ENCODE data around the gene TSC22D1.
"Not testable (repeated sequence)": the region's sequence is repeated elsewhere in the genome, so short reads cannot be mapped to it uniquely, and the experiment has no call there.

TSC22D1 gene

GRCh38 chr13:44575741-44576350 is at the start of gene TSC22D1:
TSC22D1 (minus strand) TSS chr13:44576330; CDS start chr13:44576074, 256 bp downstream.
- peak; percentile 51 for DNase-seq (ENCODE audit: low spot score)

GRCh38 chr13:44622708-44623107 is 46.6 kb upstream of the TSC22D1 start:
- no peak for DNase-seq (ENCODE audit: low spot score)

- no peak for DNase-seq (ENCODE audit: low spot score)
These were observed 46.1 kb upstream of the TSC22D1 start for GRCh38 chr13:44622261-44622660.

GRCh38 chr13:44620057-44620456 is 43.9 kb upstream of the TSC22D1 start:
- DNase-seq (ENCODE audit: low spot score): no peak

- DNase-seq (ENCODE audit: low spot score): no peak
These were observed 43.5 kb upstream of the TSC22D1 start for GRCh38 chr13:44619651-44620050.

GRCh38 chr13:44618326-44618725 is 42.2 kb upstream of the TSC22D1 start:
- DNase-seq (ENCODE audit: low spot score): no peak

- no peak for DNase-seq (ENCODE audit: low spot score)
These were observed 41.5 kb upstream of the TSC22D1 start for GRCh38 chr13:44617648-44618047.

- no peak for DNase-seq (ENCODE audit: low spot score)
These were observed 33.0 kb upstream of the TSC22D1 start for GRCh38 chr13:44609137-44609536.

- DNase-seq (ENCODE audit: low spot score): no peak
These were observed 29.6 kb upstream of the TSC22D1 start for GRCh38 chr13:44605721-44606120.

GRCh38 chr13:44605275-44605674 is 29.1 kb upstream of the TSC22D1 start:
- no peak for DNase-seq (ENCODE audit: low spot score)

- DNase-seq (ENCODE audit: low spot score): no peak
These were observed 25.5 kb upstream of the TSC22D1 start for GRCh38 chr13:44601586-44601985.

GRCh38 chr13:44593861-44594592 is 17.9 kb upstream of the TSC22D1 start:
- DNase-seq (ENCODE audit: low spot score): not testable (repeated sequence)

GRCh38 chr13:44592216-44592847 is 16.2 kb upstream of the TSC22D1 start:
- DNase-seq (ENCODE audit: low spot score): no peak

- no peak for DNase-seq (ENCODE audit: low spot score)
These were observed 15.2 kb upstream of the TSC22D1 start for GRCh38 chr13:44591316-44591715.

GRCh38 chr13:44583137-44583536 is 7.0 kb upstream of the TSC22D1 start:
- no peak for DNase-seq (ENCODE audit: low spot score)

GRCh38 chr13:44578067-44578400 is 1.9 kb upstream of the TSC22D1 start:
- DNase-seq (ENCODE audit: low spot score): no peak

- DNase-seq (ENCODE audit: low spot score): peak; percentile 92
These were observed 1.3 kb upstream of the TSC22D1 start for GRCh38 chr13:44577236-44578066.

- no peak for DNase-seq (ENCODE audit: low spot score)
These were observed 463 bp upstream of the TSC22D1 start for GRCh38 chr13:44576351-44577235.

- DNase-seq (ENCODE audit: low spot score): no peak
These were observed 1.1 kb downstream of the TSC22D1 start for GRCh38 chr13:44575035-44575434.

GRCh38 chr13:44574466-44574855 is 1.7 kb downstream of the TSC22D1 start:
- DNase-seq (ENCODE audit: low spot score): no peak

- peak; percentile 30 for DNase-seq (ENCODE audit: low spot score)
These were observed 2.2 kb downstream of the TSC22D1 start for GRCh38 chr13:44573790-44574465.
